Activated CD4-positive, CD25-positive, alpha-beta regulatory T cell treated with anti-CD3 and anti-CD28 coated beads, Interleukin-2, amount 50 U/mL, for 24 hours (primary cell): ENCODE results near the gene CSF1R.

Source experiments
- ATAC-seq, 2 donors: fragments of 150-1000 bp; cut with Tn5 transposase; one replicate each; pipeline ENCODE4 v1.10.0; 2021; ENCODE audit warnings: mild to moderate bottlenecking in 1 of 2, moderate library complexity in 1 of 2

The CSF1R gene

GRCh38 chr5:150069672-150070627, 16.4 kb downstream of the CSF1R start:
- ATAC-seq = no peak

- no peak for ATAC-seq
Observed at GRCh38 chr5:150068961-150069645, 17.3 kb downstream of the CSF1R start.

DNA sequence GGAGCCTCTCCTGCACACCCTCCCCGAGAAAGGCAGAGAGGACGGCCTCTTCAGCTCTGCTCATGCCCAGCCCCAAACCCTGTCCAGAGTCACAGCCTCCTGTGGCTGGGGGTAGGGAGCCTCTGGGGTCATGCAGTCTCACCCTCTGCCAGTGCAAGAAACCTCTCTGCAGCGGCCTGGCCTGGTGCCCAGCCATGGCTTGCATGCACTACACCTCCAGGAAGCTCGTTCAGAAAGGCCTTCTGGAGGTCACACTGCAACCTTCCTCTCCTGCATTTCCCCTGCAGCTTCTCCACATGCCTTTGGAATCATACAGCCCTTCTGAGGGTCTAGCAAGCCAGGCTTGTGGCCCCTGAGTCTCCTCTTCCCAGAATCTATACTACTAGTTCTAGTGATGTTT, 17.9 kb downstream of the CSF1R start:
- ATAC-seq = no peak

GRCh38 chr5:150068071-150068470, 18.3 kb downstream of the CSF1R start:
- ATAC-seq = no peak

DNA sequence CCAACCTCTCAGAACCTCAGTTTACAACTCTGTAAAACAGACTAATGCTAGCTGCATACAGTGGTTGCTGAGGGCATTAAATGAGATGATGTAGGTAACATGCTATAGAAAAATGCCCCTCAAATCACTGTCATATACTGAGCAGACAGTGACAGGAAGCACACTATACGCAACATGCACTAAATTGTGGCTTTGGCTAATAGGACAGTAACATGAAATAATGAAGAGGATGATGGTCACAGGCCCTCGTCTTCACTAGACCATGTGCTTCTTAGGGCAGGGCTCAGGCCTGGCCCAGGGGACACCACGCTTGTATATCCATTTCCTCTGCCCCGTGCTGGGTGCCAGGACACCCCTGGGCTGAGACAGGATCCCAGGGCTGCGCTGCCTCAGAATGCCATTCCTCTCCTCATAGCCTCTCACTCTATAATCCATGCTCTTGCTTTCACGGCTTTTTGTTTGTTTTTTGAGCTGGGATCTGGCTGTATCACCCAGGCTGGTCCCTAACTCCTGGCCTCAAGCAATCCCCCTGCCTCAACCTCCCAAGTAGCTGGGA, 18.9 kb downstream of the CSF1R start:
- ATAC-seq = peak; percentile 7 to 24

GRCh38 chr5:150066901-150067396, 19.4 kb downstream of the CSF1R start:
- peak; percentile 51 to 71 for ATAC-seq

GRCh38 chr5:150066436-150066835, 19.9 kb downstream of the CSF1R start:
- ATAC-seq = no peak

GRCh38 chr5:150065886-150066285, 20.5 kb downstream of the CSF1R start:
- ATAC-seq = no peak

GRCh38 chr5:150065346-150065745, 21.0 kb downstream of the CSF1R start:
- ATAC-seq = no peak

DNA sequence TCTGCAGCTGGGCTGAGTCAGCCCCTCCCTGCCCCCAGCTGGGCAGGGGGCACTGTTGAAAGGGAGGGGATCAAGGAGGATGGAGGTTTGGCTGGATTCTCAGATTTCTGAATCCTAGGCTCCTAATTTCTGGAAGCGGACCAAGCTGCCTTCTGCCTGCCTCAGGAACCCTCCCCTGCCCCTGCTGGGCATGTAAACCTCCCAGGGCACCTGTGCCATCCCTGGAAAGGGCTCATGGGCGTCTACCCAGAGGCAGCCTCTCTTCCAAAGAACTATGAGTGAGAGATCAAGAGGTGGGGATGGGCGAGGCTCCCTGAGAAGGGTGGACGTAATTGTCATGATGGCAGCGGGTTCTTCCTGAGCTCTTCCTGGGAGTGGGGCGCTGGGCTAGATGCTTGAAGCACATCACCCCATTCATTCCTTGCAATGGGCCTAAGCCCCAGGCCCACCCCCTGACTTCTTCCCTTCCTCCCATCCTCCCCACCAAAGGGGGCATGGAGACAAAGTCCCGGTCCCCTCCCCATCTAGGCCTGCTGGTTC, 21.6 kb downstream of the CSF1R start:
- no peak for ATAC-seq

DNA sequence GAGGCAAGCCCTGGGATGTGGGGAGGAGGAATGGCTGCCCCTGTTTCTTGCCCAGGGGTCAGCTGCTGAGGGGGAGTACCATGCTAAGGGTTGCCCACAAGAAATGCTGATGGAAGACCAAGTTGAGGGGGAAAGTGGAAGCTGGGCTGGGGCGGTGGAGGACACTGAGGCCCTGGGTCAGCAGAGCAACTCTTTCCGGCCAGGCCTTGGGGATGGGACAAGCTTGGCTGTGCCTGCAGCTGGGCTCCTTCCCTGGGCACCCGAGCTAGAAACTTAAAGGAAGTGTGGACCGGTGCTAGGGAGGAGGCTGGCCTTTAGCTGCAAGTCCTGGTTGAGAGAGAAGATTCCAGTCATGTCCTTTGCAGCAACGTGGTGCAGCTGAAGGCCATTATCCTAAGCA, 22.7 kb downstream of the CSF1R start:
- no peak for ATAC-seq

DNA sequence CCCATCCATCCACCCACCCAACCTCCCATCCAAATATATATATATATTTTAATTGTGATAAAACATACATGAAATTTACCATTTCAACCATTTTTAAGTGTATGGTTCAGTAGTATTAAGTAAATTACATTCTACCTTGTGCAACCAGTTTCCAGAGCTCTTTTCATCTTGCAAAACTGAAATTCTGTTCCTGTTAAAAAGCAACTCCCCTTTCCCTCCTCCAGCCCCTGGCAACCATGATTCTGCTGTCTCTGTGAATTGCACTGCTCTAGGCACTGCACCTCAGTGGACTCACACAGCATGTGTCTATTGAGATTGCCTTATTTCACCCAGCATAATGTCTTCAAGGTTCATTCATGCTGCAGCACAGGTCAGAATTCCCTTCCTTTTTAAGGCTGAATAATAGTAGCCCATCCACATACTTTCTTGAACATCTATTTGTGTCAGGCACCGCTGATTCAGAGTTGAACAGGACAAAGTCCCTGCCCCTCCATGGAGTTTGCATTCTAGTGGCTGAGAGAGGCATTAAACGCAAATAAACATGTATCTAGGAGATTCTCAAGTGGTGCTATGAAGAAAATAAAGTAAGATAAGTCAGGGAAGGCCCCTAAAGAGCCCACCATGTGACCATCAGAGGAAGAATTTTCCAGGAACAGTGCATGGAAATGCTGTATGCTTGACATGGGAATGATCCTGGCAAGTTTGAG, 24.0 kb downstream of the CSF1R start:
- no peak for ATAC-seq

DNA sequence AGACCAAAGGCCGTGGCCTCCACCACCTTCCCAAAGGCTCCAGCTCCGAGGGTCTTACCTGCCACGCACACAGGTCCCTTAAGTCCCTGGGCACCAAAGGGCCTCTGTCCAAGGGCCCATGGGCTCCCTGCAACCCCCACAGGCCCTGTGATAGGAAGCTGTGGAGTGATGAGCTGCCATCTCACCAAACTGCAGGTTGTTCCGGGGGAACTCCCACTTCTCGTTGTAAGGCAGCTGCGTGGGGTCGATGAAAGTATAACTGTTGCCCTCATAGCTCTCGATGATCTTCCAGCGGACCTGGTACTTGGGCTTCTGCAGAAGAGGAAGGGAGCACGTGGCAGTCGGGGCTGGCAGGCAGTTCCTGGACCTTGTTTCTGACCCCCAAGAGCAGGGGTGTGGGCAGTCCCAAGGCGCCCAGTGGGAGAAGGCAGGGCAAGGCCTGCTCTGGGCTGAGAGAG, 24.8 kb downstream of the CSF1R start:
- no peak for ATAC-seq

DNA sequence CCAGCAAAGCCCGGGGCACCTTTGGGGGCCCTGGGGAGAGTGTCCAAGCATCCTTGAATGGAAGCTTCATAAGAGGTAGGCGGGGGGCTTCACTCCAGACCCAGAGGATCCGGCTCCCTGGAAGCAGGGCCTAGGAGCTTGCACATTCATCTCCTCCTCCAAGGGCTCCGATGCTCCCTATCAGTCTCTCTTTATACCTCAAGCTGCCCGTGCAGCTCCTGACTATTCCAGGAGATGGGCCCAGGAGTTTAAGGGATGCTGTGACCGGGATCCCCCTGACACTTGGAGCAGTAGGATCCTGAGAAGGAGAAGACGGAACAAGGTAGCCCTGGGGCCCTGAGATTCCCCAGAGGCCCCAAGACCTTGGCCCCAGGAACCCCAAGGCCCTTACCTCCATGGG, 25.9 kb downstream of the CSF1R start:
- ATAC-seq = no peak

GRCh38 chr5:150059623-150060022, 26.7 kb downstream of the CSF1R start:
- ATAC-seq = no peak

DNA sequence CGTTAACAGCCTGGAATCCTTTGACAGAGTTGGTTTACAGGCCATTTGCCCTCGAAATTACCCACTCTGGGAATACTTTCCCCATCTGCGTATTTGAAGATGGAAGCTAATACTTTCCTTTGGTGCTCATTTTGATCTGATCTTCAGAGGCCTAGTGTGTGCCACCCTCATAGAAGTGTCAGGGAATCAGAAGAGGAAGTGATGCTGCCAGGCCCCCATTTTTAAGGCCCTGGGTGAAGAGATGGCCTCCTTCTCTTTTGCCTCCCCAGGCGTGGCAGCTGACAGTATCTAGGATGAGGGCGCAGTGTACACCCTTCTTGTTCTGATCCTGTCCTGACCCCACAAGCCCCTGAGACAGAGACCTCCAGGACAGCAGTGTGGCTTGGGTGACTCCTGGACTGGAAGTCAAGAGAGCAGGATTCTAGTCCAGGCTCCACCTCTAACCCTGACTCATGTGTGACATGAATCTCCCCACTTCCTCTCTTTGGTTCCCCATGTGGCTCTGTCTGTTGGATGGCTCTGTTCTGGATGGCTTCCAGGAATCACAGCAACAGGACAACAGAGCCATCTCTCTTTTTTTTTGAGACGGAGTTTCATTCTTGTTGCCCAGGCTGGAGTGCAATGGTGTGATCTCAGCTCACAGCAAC, 27.8 kb downstream of the CSF1R start:
- ATAC-seq = no peak

DNA sequence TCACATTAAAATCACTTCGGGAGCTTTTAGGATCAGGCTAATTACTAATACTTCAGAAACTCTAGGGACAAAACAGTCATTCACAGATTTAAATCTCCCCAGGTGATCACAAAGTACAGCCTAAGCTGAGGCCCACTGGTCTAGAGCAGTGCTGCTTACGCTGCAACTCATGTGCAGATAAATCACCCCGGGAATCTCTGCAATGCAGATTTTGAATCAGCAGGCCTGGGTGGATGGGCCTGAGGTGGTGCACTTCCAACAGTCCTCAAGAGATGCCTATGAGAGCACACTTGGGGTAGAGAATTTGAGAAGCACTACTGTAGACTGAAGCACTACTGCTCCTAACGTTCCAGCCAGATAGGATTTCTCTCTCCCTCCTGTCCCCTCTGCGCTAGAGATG, 28.4 kb downstream of the CSF1R start:
- no peak for ATAC-seq

- no peak for ATAC-seq
Observed at GRCh38 chr5:150057511-150057910, 28.8 kb downstream of the CSF1R start.

DNA sequence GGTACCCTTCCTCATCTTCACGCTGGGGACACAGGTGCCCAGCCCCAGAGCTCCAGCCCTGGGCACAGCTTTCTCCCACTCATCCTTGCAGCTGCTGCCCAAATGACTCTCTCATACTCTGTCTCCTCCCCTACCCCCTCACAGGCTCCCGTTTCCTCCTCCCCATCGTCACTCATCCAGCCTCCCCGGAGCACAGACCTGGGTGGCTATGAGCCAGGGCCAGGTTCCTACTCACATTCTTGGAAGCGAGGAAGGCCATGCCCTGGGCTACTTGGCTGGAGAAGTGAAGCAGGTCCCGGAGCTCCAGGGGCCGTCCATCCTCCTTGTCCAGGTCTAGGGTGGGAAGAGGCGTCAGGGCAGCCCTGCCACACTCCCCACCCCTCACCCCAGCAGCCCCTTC, 29.3 kb downstream of the CSF1R start:
- no peak for ATAC-seq

DNA sequence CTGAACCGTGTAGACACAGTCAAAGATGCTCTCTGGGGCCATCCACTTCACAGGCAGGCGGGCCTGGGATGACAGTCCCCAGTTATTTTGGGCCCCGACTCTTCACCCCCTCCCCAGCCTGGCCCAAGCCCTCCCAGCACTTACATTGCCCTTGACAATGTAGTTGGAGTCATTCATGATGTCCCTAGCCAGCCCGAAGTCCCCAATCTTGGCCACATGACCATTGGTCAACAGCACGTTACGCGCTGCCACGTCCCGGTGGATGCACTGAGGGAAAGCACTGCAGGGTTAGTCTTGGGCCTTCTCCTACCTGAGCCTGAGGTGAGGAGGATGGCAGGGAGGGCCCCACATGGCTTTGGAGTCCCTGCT, 30.3 kb downstream of the CSF1R start:
- no peak for ATAC-seq

GRCh38 chr5:150055326-150056074, 30.9 kb downstream of the CSF1R start:
- no peak for ATAC-seq
